ENCODE results near the gene PRRG2. TPM values are rescaled to one million over a fixed set of nuclear protein-coding genes. Genes with fewer than 3 reads are reported as not detected.

PRRG2 gene
- total and polyA plus RNA-seq, 9 of the 15 experiments (the other 6 are each of a cell fraction or from before 2014, with no cell fraction given), result 0.06 to 1.1 (median 0.33) TPM

GRCh38 chr19:49631014-49631588 is 50.0 kb downstream of the PRRG2 start (continued):
- TF ChIP-seq PPARD (CRISPR knock-in tag; IDR thresholded peaks at IDR 0.05) (no peak), POLR2AphosphoS5 (IDR thresholded peaks at IDR 0.05; ENCODE audit: control insufficient read depth, insufficient read depth, low read depth, low read length) (no peak), HMG20B (CRISPR knock-in tag; IDR thresholded peaks at IDR 0.05) (no peak), ZNF165 (CRISPR knock-in tag; IDR thresholded peaks at IDR 0.05; ENCODE audit: borderline replicate concordance) (no peak), PHF21A (IDR thresholded peaks at IDR 0.05; ENCODE audit: borderline replicate concordance, low read depth) (no peak), POLR2G (IDR thresholded peaks at IDR 0.05; ENCODE audit: low read depth, low read length) (0 out of 2 replicates have a peak, but pooled peaks have one; percentile 20), ZNF311 (CRISPR knock-in tag; IDR thresholded peaks at IDR 0.05) (no peak), HNRNPUL1 (IDR thresholded peaks at IDR 0.05; ENCODE audit: low read length) (no peak), ZNF384 (IDR thresholded peaks at IDR 0.05; ENCODE audit: low read depth, low read length) (peak; percentile 45; the same call in 1 of the 2 replicates), TFAP4 (CRISPR knock-in tag; IDR thresholded peaks at IDR 0.05; ENCODE audit: borderline replicate concordance) (no peak)
